ENCODE data around the gene NDUFS7. TPM values are rescaled to one million over a fixed set of nuclear protein-coding genes. Genes with fewer than 3 reads are reported as not detected.

Gene NDUFS7
- total RNA-seq, 2 experiments from 2014 or later = 132 to 147 TPM

DNA sequence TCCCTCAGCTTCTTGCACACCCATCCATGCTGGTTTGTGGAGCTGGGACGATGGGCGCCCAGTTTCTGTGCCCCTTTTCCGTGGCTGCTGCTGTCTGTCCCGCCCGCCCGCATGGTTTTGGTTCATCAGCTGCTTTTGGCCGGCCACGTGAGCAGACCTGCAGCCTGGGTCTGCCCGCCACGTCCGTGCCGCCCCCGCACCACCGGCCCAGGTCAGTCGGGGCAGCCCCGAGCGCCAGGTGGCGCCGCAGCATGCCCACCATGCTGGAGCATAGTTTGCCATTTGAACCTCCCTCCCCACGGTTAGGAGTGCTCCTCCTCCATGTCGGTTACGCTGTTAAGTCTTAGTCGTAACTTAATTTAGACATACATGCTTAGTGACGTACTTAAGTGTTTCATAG, 39.2 kb downstream of the NDUFS7 start:
- Histone ChIP-seq H3K4me1 (ENCODE audit: insufficient read depth, low read length, poor library complexity, severe bottlenecking) (no peaks in the 10 kb centered on the region), H3K9me2 (ENCODE audit: insufficient read depth, low read length) (no peaks in the 10 kb centered on the region), H3K4me3 (ENCODE audit: low read depth, low read length, poor library complexity, severe bottlenecking) (no peak overlapping the region), H3K36me3 (ENCODE audit: insufficient read depth, low read length) (peaks cover 94% of the 10 kb centered on the region), H3K9me3 (ENCODE audit: low read length) (no peaks in the 10 kb centered on the region), H4K20me1 (ENCODE audit: insufficient read depth, low read length) (peaks cover 9% of the 10 kb centered on the region; the same call in 1 of the 2 replicates), H3K79me2 (ENCODE audit: insufficient read depth, low read depth, low read length) (peaks cover 4% of the 10 kb centered on the region; the same call in 1 of the 2 replicates), H2AFZ (ENCODE audit: low read length) (no peak overlapping the region), H3K4me2 (ENCODE audit: low read length) (no peak overlapping the region), H3K27ac (ENCODE audit: low read depth, low read length, poor library complexity, severe bottlenecking) (no peak overlapping the region)
- no peak for TF ChIP-seq EZH2phosphoT487 (IDR thresholded peaks at IDR 0.05; ENCODE audit: borderline replicate concordance, low read depth, low read length)
- TF ChIP-seq, protein P1, sequence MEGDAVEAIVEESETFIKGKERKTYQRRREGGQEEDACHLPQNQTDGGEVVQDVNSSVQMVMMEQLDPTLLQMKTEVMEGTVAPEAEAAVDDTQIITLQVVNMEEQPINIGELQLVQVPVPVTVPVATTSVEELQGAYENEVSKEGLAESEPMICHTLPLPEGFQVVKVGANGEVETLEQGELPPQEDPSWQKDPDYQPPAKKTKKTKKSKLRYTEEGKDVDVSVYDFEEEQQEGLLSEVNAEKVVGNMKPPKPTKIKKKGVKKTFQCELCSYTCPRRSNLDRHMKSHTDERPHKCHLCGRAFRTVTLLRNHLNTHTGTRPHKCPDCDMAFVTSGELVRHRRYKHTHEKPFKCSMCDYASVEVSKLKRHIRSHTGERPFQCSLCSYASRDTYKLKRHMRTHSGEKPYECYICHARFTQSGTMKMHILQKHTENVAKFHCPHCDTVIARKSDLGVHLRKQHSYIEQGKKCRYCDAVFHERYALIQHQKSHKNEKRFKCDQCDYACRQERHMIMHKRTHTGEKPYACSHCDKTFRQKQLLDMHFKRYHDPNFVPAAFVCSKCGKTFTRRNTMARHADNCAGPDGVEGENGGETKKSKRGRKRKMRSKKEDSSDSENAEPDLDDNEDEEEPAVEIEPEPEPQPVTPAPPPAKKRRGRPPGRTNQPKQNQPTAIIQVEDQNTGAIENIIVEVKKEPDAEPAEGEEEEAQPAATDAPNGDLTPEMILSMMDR (conservative IDR thresholded peaks at IDR 0.05; ENCODE audit: low read length) = peak; percentile 53
- intact Hi-C loops (cut with micrococcal nuclease; ENCODE audit: unreplicated experiment) = no loop called here
- BruUV-seq (replicated peaks) = TSS peak; percentile 22
- ChIA-PET POLR2A (no interaction called here), CTCF (ENCODE audit: unreplicated experiment) (no interaction called here)
- DNase-seq (ENCODE audit: low spot score) = no peak

DNA sequence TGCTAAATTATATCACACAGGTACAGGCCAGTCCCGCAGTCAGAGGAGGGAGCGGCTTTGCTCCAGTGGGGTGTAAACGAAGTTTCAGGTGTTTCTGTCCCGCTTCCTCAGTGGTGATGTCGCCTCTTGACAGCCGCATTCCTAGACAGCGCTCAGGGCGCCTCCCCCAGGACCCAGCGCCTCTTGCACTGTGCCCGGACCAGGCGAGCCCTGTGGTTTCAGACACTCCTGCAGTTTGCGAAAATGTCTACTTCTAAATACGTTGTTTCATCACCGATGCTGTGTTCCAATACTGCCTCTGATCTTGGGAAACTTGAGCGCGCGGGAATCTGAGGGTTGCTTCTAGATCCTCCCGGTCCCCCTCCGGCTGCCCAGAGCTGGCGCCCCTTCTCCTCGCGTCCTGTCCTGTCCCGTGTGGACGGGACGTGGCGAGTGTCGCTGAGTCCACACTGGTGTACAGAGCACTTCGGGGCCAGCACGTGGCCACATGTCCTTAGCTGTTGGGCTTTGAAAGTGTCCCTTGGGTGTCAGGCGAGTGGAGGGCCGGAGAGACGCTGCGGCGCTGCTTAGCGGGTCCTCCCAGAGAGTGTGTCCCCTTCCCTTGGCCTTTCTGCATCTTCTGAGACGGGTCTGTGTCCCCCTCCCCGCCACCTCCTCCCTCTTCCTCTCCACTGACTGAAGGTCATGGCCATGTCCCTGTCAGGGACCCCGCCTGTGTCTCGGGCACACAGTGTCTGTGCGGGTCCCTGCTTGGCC, 39.9 kb downstream of the NDUFS7 start:
- Histone ChIP-seq H2AFZ (ENCODE audit: low read length) (no peak overlapping the region), H3K4me2 (ENCODE audit: low read length) (no peak overlapping the region), H3K36me3 (ENCODE audit: insufficient read depth, low read length) (peaks cover 94% of the 10 kb centered on the region), H3K27ac (ENCODE audit: low read depth, low read length, poor library complexity, severe bottlenecking) (no peak overlapping the region), H3K4me3 (ENCODE audit: low read depth, low read length, poor library complexity, severe bottlenecking) (no peak overlapping the region), H3K9me2 (ENCODE audit: insufficient read depth, low read length) (no peaks in the 10 kb centered on the region), H3K9me3 (ENCODE audit: low read length) (no peaks in the 10 kb centered on the region), H3K79me2 (ENCODE audit: insufficient read depth, low read depth, low read length) (no peaks in the 10 kb centered on the region; the same call in 1 of the 2 replicates), H4K20me1 (ENCODE audit: insufficient read depth, low read length) (peaks cover 9% of the 10 kb centered on the region; the same call in 1 of the 2 replicates), H3K4me1 (ENCODE audit: insufficient read depth, low read length, poor library complexity, severe bottlenecking) (no peaks in the 10 kb centered on the region)
- intact Hi-C loops (cut with micrococcal nuclease; ENCODE audit: unreplicated experiment) = no loop called here
- ChIA-PET CTCF (ENCODE audit: unreplicated experiment) (no interaction called here), POLR2A (no interaction called here)
- DNase-seq (ENCODE audit: low spot score) = no peak
- no TSS peak for BruUV-seq (replicated peaks)
- TF ChIP-seq EZH2phosphoT487 (IDR thresholded peaks at IDR 0.05; ENCODE audit: borderline replicate concordance, low read depth, low read length) = no peak
- TF ChIP-seq, protein P1 (conservative IDR thresholded peaks at IDR 0.05; ENCODE audit: low read length) = no peak
